A549 (cell line): ENCODE data around the gene PAIP2. TPM values are rescaled to one million over a fixed set of nuclear protein-coding genes. Genes with fewer than 3 reads are reported as not detected.
A peak's percentile ranks its signal among the peaks of the same experiment; 100 is the strongest.

Source experiments
- ATAC-seq, 2 experiments: fragments of 200-7000 bp in 1 of 2; fragments of >200 bp in 1 of 2; cut with Nextera tagmentation in 1 of 2; cut with Tn5 transposase in 1 of 2; 3 replicates each; pipeline versions ENCODE4 v1.8.0 to v1.9.1; 2018 to 2020; ENCODE audit warnings: mild to moderate bottlenecking in 1 of 2, moderate library complexity in 1 of 2
- CTCF ChIA-PET: fragments of 300-600 bp; sonication (Branson Sonifier 250); formaldehyde crosslinking; extraction: SDS; loops from one replicate; lab custom pipeline; 2021; ENCODE audit warnings: antibody characterized with exemption, inconsistent platforms; lab: Yijun Ruan, JAX
- POLR2A ChIA-PET: fragments of 350-600 bp; formaldehyde crosslinking; extraction: SDS; loops from one replicate; lab custom pipeline; 2021; ENCODE audit warnings: antibody characterized with exemption, inconsistent platforms; lab: Yijun Ruan, JAX
- DNase-seq, 2 experiments: peaks; one replicate each; pipeline versions ENCODE4 v3.0.0 to v3.0.0-alpha.2; 2011 to 2016; ENCODE audit warnings: low read depth in 1 of 2, low spot score in 1 of 2
- FAIRE-seq: peaks from 2 replicates; lab custom pipeline; 2011; peaks lifted over from hg19 to GRCh38; lab: Jason Lieb, UNC
- H3K27ac ChIP-seq, 2 experiments: fragments of >200 bp; sonication (Bioruptor Twin); formaldehyde crosslinking; 3 replicates each; pipeline ENCODE4 v1.5.1; 2016 to 2017
- H3K4me1 ChIP-seq: fragments of >200 bp; sonication (Bioruptor Twin); formaldehyde crosslinking; 3 replicates; pipeline ENCODE4 v1.6.1; 2016
- H3K4me2 ChIP-seq: fragments of >200 bp; sonication (Bioruptor Twin); formaldehyde crosslinking; 3 replicates; pipeline ENCODE4 v1.6.1; 2016
- H3K4me3 ChIP-seq: fragments of >200 bp; sonication (Bioruptor Twin); formaldehyde crosslinking; 3 replicates; pipeline ENCODE4 v1.5.1; 2016
- H3K9me3 ChIP-seq: fragments of >200 bp; sonication (Bioruptor Twin); formaldehyde crosslinking; 3 replicates; pipeline ENCODE4 v1.6.1; 2016
- ATOH8 ChIP-seq: fragments of 250-450 bp; sonication (Bioruptor Pico); IDR thresholded peaks from 2 replicates; pipeline ENCODE4 v1.5.0; 2020; ENCODE audit warnings: low read depth, mild to moderate bottlenecking, moderate library complexity
- BHLHE40 ChIP-seq: IDR thresholded peaks from 2 replicates; pipeline ENCODE4 v1.6.1; 2012; ENCODE audit warnings: low read depth, low read length, inconsistent platforms
- CBX2 ChIP-seq: fragments of 200-600 bp; sonication (generic); IDR thresholded peaks from 2 replicates; pipeline ENCODE4 v1.6.1; 2016; ENCODE audit warnings: low read depth, mild to moderate bottlenecking, borderline replicate concordance
- CBX8 ChIP-seq: fragments of 200-600 bp; sonication (generic); IDR thresholded peaks from 2 replicates; pipeline ENCODE4 v1.6.1; 2016
- CTCF ChIP-seq: fragments of >200 bp; sonication (Bioruptor Twin); formaldehyde crosslinking; IDR thresholded peaks from 3 replicates; pipeline ENCODE4 v1.5.1; 2016
- EHF ChIP-seq: fragments of 250-450 bp; sonication (Bioruptor Pico); IDR thresholded peaks from 2 replicates; pipeline ENCODE4 v1.5.0; 2020; ENCODE audit warnings: mild to moderate bottlenecking
- EP300 ChIP-seq, 2 experiments: fragments of >200 bp; sonication (Bioruptor Twin); formaldehyde crosslinking; IDR thresholded peaks; 2 replicates in 1 of 2; 3 replicates in 1 of 2; pipeline ENCODE4 v1.6.1; 2016 to 2017
- FOSL2 ChIP-seq, 2 experiments: fragments of 450-650 bp in 1 of 2; fragments of >200 bp in 1 of 2; sonication (Bioruptor Twin) in 1 of 2; formaldehyde crosslinking; IDR thresholded peaks; 2 replicates each; pipeline versions ENCODE4 v1.5.0 to v1.6.1; 2016 to 2020; ENCODE audit warnings: mild to moderate bottlenecking in 1 of 2, moderate library complexity in 1 of 2
- GATA3 ChIP-seq: IDR thresholded peaks from 2 replicates; pipeline ENCODE4 v1.6.1; 2012; ENCODE audit warnings: borderline replicate concordance
- HOXB13 ChIP-seq: fragments of 250-450 bp; sonication (Bioruptor Pico); IDR thresholded peaks from 2 replicates; pipeline ENCODE4 v1.5.0; 2020; ENCODE audit warnings: low read depth, mild to moderate bottlenecking, moderate library complexity
- KDM1A ChIP-seq: fragments of 200-600 bp; sonication (generic); IDR thresholded peaks from 2 replicates; pipeline ENCODE4 v1.6.1; 2016; ENCODE audit warnings: low read depth, mild to moderate bottlenecking
- MAFK ChIP-seq: fragments of 450-650 bp; IDR thresholded peaks from 2 replicates; pipeline ENCODE4 v1.6.1; 2014; ENCODE audit not compliant: partially characterized antibody
- MAZ ChIP-seq: fragments of 150-350 bp; IDR thresholded peaks from 2 replicates; pipeline ENCODE4 v1.6.1; 2014; ENCODE audit warnings: antibody characterized with exemption, low read depth, low read length, borderline replicate concordance
- NPAS2 ChIP-seq: fragments of 250-450 bp; sonication (Bioruptor Pico); IDR thresholded peaks from 2 replicates; pipeline ENCODE4 v1.8.0; 2022; ENCODE audit warnings: mild to moderate bottlenecking, moderate library complexity, borderline replicate concordance
- NR3C1 ChIP-seq: fragments of >200 bp; sonication (Bioruptor Twin); formaldehyde crosslinking; IDR thresholded peaks from 3 replicates; pipeline ENCODE4 v1.6.1; 2017
- PHF8 ChIP-seq: fragments of 200-600 bp; sonication (generic); IDR thresholded peaks from 2 replicates; pipeline ENCODE4 v1.6.1; 2016; ENCODE audit warnings: low read depth, mild to moderate bottlenecking, antibody characterized with exemption, moderate library complexity, borderline replicate concordance
- POLR2A ChIP-seq: IDR thresholded peaks from 2 replicates; pipeline ENCODE4 v1.6.1; 2012; ENCODE audit warnings: mild to moderate bottlenecking, low read length
- RAD21 ChIP-seq, 2 experiments: fragments of >200 bp in 1 of 2; sonication (Bioruptor Twin) in 1 of 2; formaldehyde crosslinking in 1 of 2; IDR thresholded peaks in 1 of 2; conservative IDR thresholded peaks in 1 of 2; 2 replicates in 1 of 2; 3 replicates in 1 of 2; pipeline ENCODE4 v1.6.1; 2012 to 2018; ENCODE audit warnings: inconsistent platforms in 1 of 2
- RCOR1 ChIP-seq: fragments of 150-350 bp; IDR thresholded peaks from 2 replicates; pipeline ENCODE4 v1.6.1; 2014; ENCODE audit warnings: antibody characterized with exemption, low read length, low read depth
- RNF2 ChIP-seq: fragments of 200-600 bp; sonication (generic); IDR thresholded peaks from 2 replicates; pipeline ENCODE4 v1.6.1; 2016; ENCODE audit warnings: low read depth, mild to moderate bottlenecking, antibody characterized with exemption, moderate library complexity, borderline replicate concordance
- SMC3 ChIP-seq: fragments of >200 bp; sonication (Bioruptor Twin); formaldehyde crosslinking; IDR thresholded peaks from 3 replicates; pipeline ENCODE4 v1.6.1; 2018; ENCODE audit warnings: inconsistent platforms
- TP53 ChIP-seq: fragments of 250-450 bp; sonication (Bioruptor Pico); IDR thresholded peaks from 2 replicates; pipeline ENCODE4 v1.5.0; 2021; ENCODE audit warnings: mild to moderate bottlenecking, moderate library complexity
- USF2 ChIP-seq: fragments of 450-650 bp; IDR thresholded peaks from 2 replicates; pipeline ENCODE4 v1.6.1; 2014; ENCODE audit warnings: antibody characterized with exemption
- ZC3H11A ChIP-seq: fragments of 450-650 bp; IDR thresholded peaks from 2 replicates; pipeline ENCODE4 v1.6.1; 2014; ENCODE audit warnings: antibody characterized with exemption, mild to moderate bottlenecking
- ZSCAN20 ChIP-seq: fragments of 250-450 bp; sonication (Bioruptor Pico); IDR thresholded peaks from 2 replicates; pipeline ENCODE4 v1.8.0; 2022; ENCODE audit warnings: mild to moderate bottlenecking, moderate library complexity
- WGBS: methylation state at CpG from one replicate; pipeline ENCODE4 v1.1.6; 2017; ENCODE audit errors: missing lambda C conversion rate; 5-methylcytosine and 5-hydroxymethylcytosine counted together
- polyA plus RNA-seq, 4 experiments: library from polyadenylated mRNA; depleted of rRNA in 3 of 4; stranded (reverse); fragments of >200 nt; fragmentation: RNase III in 1 of 4; extraction: RNeasy Plus Mini Kit Qiagen cat#74134 plus additional on column Dnase treatment in 1 of 4; gene quantifications; 2 replicates in 3 of 4; 3 replicates in 1 of 4; pipeline ENCODE4 v1.2.3, GENCODE V29; 2011 to 2017
- TF ChIP-seq, protein P1 (sequence below): IDR thresholded peaks from 2 replicates; pipeline ENCODE4 v1.6.1; 2012

The PAIP2 gene
- polyA plus RNA-seq, 2 of the 4 experiments (the other 2 are of a cell fraction) = 109 to 128 TPM

GRCh38 chr5:139341689-139342422 is at the start of gene PAIP2 (continued):
- TF ChIP-seq EHF (CRISPR knock-in tag) = no peak
- no peak for TF ChIP-seq CBX2
- TF ChIP-seq RAD21 (conservative IDR thresholded peaks at IDR 0.05 in 1 of 2, IDR thresholded peaks at IDR 0.05 in 1 of 2) = peak; percentile 45 to 58
- peak; percentile 79 for TF ChIP-seq USF2
- TF ChIP-seq ATOH8 = no peak
- peak; percentile 89 for TF ChIP-seq PHF8
- TF ChIP-seq GATA3 = no peak; the same call in none of the 2 replicates
- TF ChIP-seq, protein P1, sequence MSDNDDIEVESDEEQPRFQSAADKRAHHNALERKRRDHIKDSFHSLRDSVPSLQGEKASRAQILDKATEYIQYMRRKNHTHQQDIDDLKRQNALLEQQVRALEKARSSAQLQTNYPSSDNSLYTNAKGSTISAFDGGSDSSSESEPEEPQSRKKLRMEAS = peak; percentile 93
- TF ChIP-seq CTCF = peak; percentile 61
- TF ChIP-seq RNF2 = no peak
- TF ChIP-seq CBX8 = no peak
- TF ChIP-seq NPAS2 (CRISPR knock-in tag) = no peak
- no peak for TF ChIP-seq ZC3H11A
- TF ChIP-seq FOSL2 (IDR thresholded peaks at IDR 0.05) = no peak
- no peak for TF ChIP-seq FOSL2 (CRISPR knock-in tag; IDR thresholded peaks at IDR 0.05)
- TF ChIP-seq ZSCAN20 = no peak
- TF ChIP-seq BHLHE40 = no peak; the same call in 1 of the 2 replicates
- no peak for TF ChIP-seq EP300 (IDR thresholded peaks at IDR 0.05)
- TF ChIP-seq RCOR1 = no peak
- TF ChIP-seq MAFK = no peak
- peak; percentile 66 for TF ChIP-seq SMC3
- TF ChIP-seq HOXB13 = no peak
- TF ChIP-seq TP53 = no peak
- TF ChIP-seq MAZ = 0 out of 2 replicates have a peak, but pooled peaks have one; percentile 34
- TF ChIP-seq NR3C1 = no peak

DNA sequence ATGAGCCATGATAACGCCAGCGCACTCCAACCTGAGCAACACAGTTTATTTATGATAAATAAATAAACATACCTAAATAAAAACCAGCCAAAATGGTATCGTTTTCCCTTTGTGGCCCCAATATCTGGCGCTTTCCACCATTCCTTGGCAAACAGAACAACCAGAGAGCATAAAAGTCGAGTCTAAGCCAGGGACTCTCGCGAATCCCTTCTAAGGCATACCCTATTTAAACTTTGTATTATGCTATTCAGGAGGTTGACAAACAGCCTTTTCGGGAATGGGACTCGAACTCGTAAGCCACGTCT is 48.5 kb upstream of the PAIP2 start:
- WGBS = 32% methylated on average over 11 of the region's 11 CpGs
- CTCF ChIA-PET = interaction anchor here (0.9 to 2.3 kb wide), 9 partner anchors 9 to 99 kb away, joined by 3 to 17 read pairs (median 4); no protein-coding TSS in a partner anchor

More for the DNA sequence above, 48.5 kb upstream of the PAIP2 start:
- peak overlapping the region; percentile 66 for H3K4me3 ChIP-seq
- H3K4me2 ChIP-seq = peak overlapping the region; percentile 70
- peaks cover 28% of the 10 kb centered on the region for H3K4me1 ChIP-seq
- peak overlapping the region; percentile 97 to 98 for H3K27ac ChIP-seq
- POLR2A ChIA-PET = interaction anchor here (0.6 to 2.5 kb wide), 19 partner anchors 11 to 721 kb away, joined by 3 to 38 read pairs (median 5); partner anchors contain the start of genes HSPA9, PAIP2, PROB1 and UBE2D2
- TF ChIP-seq POLR2A (no peak), KDM1A (0 out of 2 replicates have a peak, but pooled peaks have one; percentile 38), RCOR1 (0 out of 2 replicates have a peak, but pooled peaks have one; percentile 46)
- DNase-seq (no peak), ATAC-seq (no peak), FAIRE-seq (no peak)
- no peaks in the 10 kb centered on the region for H3K9me3 ChIP-seq
